Measurements from ENCODE around the gene PDIA6. TPM values are rescaled to one million over a fixed set of nuclear protein-coding genes. Genes with fewer than 3 reads are reported as not detected.

The PDIA6 gene
- total RNA-seq, 4 donors from 2014 or later: 58.2 to 109 (median 99.3) TPM

DNA sequence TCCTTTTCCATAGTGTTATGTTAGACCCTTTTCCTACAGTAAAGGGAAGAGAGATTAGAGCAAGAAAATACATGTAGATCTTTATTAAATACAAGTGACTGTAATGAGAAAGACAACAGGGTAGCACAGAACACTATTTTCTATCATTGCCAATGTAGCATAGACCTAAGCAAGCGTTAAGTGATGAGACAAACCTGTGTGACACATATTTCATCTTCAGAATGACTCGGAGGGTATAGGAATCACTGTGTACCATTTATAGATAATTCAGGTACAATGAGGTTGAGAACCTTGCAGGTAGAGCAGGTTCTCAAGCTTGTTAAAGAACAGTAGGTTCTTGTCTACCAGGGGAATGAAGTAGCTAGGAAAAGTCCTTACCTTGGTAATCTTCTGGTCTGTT, 15.9 kb downstream of the PDIA6 start:
- TF ChIP-seq, protein P1, sequence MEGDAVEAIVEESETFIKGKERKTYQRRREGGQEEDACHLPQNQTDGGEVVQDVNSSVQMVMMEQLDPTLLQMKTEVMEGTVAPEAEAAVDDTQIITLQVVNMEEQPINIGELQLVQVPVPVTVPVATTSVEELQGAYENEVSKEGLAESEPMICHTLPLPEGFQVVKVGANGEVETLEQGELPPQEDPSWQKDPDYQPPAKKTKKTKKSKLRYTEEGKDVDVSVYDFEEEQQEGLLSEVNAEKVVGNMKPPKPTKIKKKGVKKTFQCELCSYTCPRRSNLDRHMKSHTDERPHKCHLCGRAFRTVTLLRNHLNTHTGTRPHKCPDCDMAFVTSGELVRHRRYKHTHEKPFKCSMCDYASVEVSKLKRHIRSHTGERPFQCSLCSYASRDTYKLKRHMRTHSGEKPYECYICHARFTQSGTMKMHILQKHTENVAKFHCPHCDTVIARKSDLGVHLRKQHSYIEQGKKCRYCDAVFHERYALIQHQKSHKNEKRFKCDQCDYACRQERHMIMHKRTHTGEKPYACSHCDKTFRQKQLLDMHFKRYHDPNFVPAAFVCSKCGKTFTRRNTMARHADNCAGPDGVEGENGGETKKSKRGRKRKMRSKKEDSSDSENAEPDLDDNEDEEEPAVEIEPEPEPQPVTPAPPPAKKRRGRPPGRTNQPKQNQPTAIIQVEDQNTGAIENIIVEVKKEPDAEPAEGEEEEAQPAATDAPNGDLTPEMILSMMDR (IDR thresholded peaks at IDR 0.05; ENCODE audit: low read depth): no peak

DNA sequence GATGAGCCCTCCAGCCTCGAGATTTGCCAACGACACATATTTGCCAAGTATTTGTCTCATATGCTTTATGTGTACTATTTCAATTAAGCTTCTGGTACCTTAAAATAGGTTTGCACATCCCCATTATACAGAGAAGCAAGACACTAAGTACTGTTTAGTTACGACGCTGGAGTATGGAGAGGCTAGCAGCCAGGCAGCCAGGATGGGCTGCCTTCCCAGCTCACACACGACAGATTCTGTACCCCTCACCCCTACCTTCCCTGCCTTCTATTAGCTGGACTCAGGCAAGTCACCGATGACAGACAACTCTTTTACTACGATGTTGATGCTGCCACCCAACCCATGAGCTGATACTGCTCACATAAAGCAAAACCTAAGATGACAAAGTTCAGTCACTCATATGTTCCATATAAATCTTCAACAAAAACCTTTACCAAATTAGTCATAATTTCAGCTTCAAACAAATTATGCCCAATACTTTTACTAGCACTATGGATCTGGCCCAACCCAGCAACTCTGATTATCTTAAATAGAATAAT, 17.0 kb downstream of the PDIA6 start:
- TF ChIP-seq, protein P1 (IDR thresholded peaks at IDR 0.05; ENCODE audit: low read depth): no peak

DNA sequence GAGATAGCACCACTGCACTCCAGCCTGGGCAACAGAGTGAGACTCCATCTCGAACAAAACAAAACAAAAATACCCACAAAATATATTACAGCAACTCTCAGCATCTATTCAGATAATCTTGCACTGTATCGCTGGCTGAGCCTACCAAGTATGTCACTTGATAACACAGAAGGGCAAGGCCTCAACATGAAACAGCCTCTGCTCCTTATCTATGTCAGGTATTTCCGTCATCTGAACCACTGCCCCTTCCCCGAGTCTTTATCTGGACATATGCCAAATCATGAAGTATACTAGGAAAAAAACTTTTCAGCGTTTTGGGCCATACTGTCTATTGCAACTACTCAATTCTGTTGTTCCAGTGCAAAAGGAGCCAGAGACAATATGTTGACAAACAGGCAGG, 17.7 kb downstream of the PDIA6 start:
- TF ChIP-seq, protein P1 (IDR thresholded peaks at IDR 0.05; ENCODE audit: low read depth): no peak

GRCh38 chr2:10793816-10794215, 18.8 kb downstream of the PDIA6 start:
- TF ChIP-seq, protein P1 (IDR thresholded peaks at IDR 0.05; ENCODE audit: low read depth): no peak

DNA sequence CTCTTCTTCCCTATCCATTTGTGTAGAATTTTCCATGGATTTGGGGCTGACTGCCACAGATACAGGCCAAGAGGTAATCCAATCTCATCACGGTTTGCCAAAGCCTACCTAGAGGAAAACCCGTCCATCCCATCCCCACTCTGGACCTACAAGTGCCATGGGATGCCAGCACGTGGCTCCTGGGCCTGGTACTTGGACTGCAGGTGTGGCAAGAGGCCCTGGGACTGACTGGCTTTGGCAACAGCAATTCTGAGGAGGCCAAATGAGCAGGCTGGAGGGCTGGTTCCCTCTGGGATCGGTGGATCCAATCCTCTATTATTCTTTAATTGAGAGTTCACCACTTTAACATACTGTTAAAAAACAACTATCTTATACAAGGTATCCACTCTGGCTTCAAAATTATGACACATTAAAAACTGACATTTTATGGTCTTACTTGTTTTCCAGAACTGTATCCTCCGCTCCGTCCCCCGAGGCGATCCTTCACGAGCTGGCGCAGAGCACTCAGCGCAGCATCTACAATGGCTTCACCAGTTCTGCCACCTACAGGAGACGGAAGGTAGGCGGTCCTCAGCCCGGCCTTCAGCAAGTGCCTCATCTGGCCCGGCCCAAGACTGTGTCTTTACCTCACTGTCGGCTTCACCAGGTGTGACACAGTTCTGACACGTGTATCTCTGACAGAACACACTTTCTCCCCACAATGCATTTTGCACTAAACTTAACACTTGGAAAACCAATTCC, 19.8 kb downstream of the PDIA6 start:
- TF ChIP-seq, protein P1 (IDR thresholded peaks at IDR 0.05; ENCODE audit: low read depth): no peak

GRCh38 chr2:10792001-10792634, 20.5 kb downstream of the PDIA6 start:
- TF ChIP-seq, protein P1 (IDR thresholded peaks at IDR 0.05; ENCODE audit: low read depth): no peak

DNA sequence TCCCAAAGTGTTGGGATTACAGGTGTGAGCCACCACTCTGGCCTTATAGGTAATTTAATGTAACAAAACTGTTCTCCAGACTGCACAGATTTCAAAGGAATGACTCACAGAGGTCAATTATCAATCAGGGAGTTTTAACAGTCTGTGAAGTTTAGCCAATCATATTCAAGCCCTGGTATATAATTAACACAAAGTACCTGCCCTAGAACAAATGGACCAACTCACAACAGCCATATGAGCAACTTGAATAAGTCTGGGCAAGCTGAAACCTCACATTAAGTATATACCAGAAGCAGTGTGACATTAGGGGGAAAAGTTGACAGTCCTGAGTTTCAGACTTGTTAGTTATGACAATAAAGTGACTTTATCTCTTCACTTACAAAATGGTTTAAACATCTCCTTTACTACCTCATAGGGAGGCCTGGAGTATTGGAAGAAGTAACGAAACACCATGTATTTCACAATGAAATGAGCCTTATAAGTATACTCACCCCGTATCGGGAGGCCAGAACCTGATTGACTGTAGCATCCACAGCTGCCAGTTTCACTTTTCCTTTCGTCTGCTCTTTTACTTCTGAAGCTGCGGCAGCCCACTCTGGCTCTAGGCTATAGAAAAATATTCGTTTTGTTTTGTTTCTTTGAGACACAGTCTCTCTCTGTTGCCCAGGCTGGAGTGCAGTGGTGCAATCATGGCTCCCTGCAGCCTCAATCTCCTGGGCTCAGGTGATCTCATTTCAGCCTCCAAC, 22.2 kb downstream of the PDIA6 start:
- TF ChIP-seq, protein P1 (IDR thresholded peaks at IDR 0.05; ENCODE audit: low read depth): no peak
